ENCODE data around the gene TEKT2.

Gene TEKT2

GRCh38 chr1:36109041-36109679 is 25.3 kb downstream of the TEKT2 start:
- DNase-seq = peak; percentile 57

- no peak for DNase-seq
Observed at GRCh38 chr1:36111151-36111550, 27.3 kb downstream of the TEKT2 start.

- no peak for DNase-seq
Observed at GRCh38 chr1:36112823-36113222, 28.9 kb downstream of the TEKT2 start.

- no peak for DNase-seq
Observed at GRCh38 chr1:36114371-36114770, 30.5 kb downstream of the TEKT2 start.

GRCh38 chr1:36115200-36115669 is 31.3 kb downstream of the TEKT2 start:
- no peak for DNase-seq

GRCh38 chr1:36115931-36116330 is 32.0 kb downstream of the TEKT2 start:
- DNase-seq = no peak

GRCh38 chr1:36116901-36117300 is 33.0 kb downstream of the TEKT2 start:
- DNase-seq = no peak

- no peak for DNase-seq
Observed at GRCh38 chr1:36118447-36119204, 34.7 kb downstream of the TEKT2 start.

GRCh38 chr1:36119456-36119855 is 35.6 kb downstream of the TEKT2 start:
- no peak for DNase-seq

GRCh38 chr1:36122062-36123030 is 38.5 kb downstream of the TEKT2 start:
- no peak for DNase-seq

GRCh38 chr1:36123356-36123755 is 39.5 kb downstream of the TEKT2 start:
- DNase-seq = no peak

GRCh38 chr1:36124404-36125128 is 40.7 kb downstream of the TEKT2 start:
- DNase-seq = no peak

- DNase-seq = no peak
Observed at GRCh38 chr1:36125129-36125991, 41.5 kb downstream of the TEKT2 start, which contains the start of gene COL8A2. COL8A2 (minus strand) TSS chr1:36125222; CDS start chr1:36100242, 24,980 bp downstream.

- no peak for DNase-seq
Observed at GRCh38 chr1:36126005-36126716, 42.3 kb downstream of the TEKT2 start.

- no peak for DNase-seq
Observed at GRCh38 chr1:36126797-36127500, 43.1 kb downstream of the TEKT2 start.

GRCh38 chr1:36128126-36128904 is 44.4 kb downstream of the TEKT2 start:
- no peak for DNase-seq

GRCh38 chr1:36128905-36129206 is 45.0 kb downstream of the TEKT2 start:
- DNase-seq = no peak

- no peak for DNase-seq
Observed at GRCh38 chr1:36132029-36132428, 48.1 kb downstream of the TEKT2 start.

GRCh38 chr1:36133484-36133883 is 49.6 kb downstream of the TEKT2 start:
- no peak for DNase-seq
